HepG2 (cell line): ENCODE measurements around the gene CCNT2. TPM values are rescaled to one million over a fixed set of nuclear protein-coding genes. Genes with fewer than 3 reads are reported as not detected.
A peak's percentile ranks its signal among the peaks of the same experiment; 100 is the strongest.

Source experiments
- AKAP8 ChIP-seq: sonication (generic); formaldehyde crosslinking; IDR thresholded peaks from 2 replicates; pipeline ENCODE4 v1.5.1; 2020; ENCODE audit warnings: mild to moderate bottlenecking, missing genetic modification reagents
- ARNT2 ChIP-seq: sonication (generic); formaldehyde crosslinking; IDR thresholded peaks from 2 replicates; pipeline ENCODE4 v1.8.0; 2022; ENCODE audit warnings: mild to moderate bottlenecking, low read depth, missing genetic modification reagents, moderate library complexity
- BCL6 ChIP-seq: IDR thresholded peaks from 2 replicates; pipeline ENCODE4 v1.6.1; 2016; ENCODE audit warnings: missing genetic modification reagents, missing compliant biosample characterization
- CBX1 ChIP-seq: IDR thresholded peaks from one replicate; pipeline ENCODE4 v1.6.1; 2016; ENCODE audit warnings: antibody characterized with exemption, low read depth
- NCOR1 ChIP-seq: fragments of 200-600 bp; sonication (generic); IDR thresholded peaks from 2 replicates; pipeline ENCODE4 v1.7.0; 2017; ENCODE audit warnings: antibody characterized with exemption, low read length, borderline replicate concordance
- SAFB2 ChIP-seq: sonication (generic); formaldehyde crosslinking; IDR thresholded peaks from 2 replicates; pipeline ENCODE4 v1.5.1; 2020; ENCODE audit warnings: missing genetic modification reagents, low read depth, mild to moderate bottlenecking, borderline replicate concordance
- U2AF1 ChIP-seq: fragments of 200-400 bp; formaldehyde crosslinking; optimal IDR thresholded peaks from 2 replicates; pipeline ENCODE3; 2017; ENCODE audit warnings: mild to moderate bottlenecking, low read depth, low read length
- YEATS2 ChIP-seq: sonication (generic); formaldehyde crosslinking; IDR thresholded peaks from 2 replicates; pipeline ENCODE4 v1.4.0; 2020; ENCODE audit warnings: missing genetic modification reagents, borderline replicate concordance
- ZNF24 ChIP-seq: fragments of 450-650 bp; IDR thresholded peaks from 2 replicates; pipeline ENCODE4 v1.6.1; 2017; ENCODE audit warnings: antibody characterized with exemption, mild to moderate bottlenecking
- polyA plus RNA-seq, 8 experiments: library from polyadenylated mRNA; depleted of rRNA in 3 of 8; stranded (reverse) in 7 of 8; unstranded in 1 of 8; fragments of >200 nt; fragmentation: Illumina TruSeq in 4 of 8; extraction: Trizol in 4 of 8; gene quantifications; 2 replicates each; pipeline versions ENCODE4 v1.2.1 to v1.2.3, GENCODE V29; 2011 to 2016; ENCODE audit warnings: low read depth in 4 of 8, missing spikeins in 1 of 8, mixed read lengths in 1 of 8; ENCODE audit not compliant: insufficient read depth in 1 of 8
- total RNA-seq, 5 experiments: library from RNA; depleted of rRNA; stranded (reverse); fragments of >200 nt; fragmentation: Illumina TruSeq; extraction: Trizol; gene quantifications; 2 replicates each; pipeline ENCODE4 v1.2.3, GENCODE V29; 2016; ENCODE audit warnings: low read depth in 1 of 5
- TF ChIP-seq, protein P1 (sequence below): sonication (generic); formaldehyde crosslinking; IDR thresholded peaks from 2 replicates; pipeline ENCODE4 v1.4.0; 2020; ENCODE audit warnings: mild to moderate bottlenecking, missing genetic modification reagents
- TF ChIP-seq, protein P2 (sequence below): sonication (generic); formaldehyde crosslinking; IDR thresholded peaks from 2 replicates; pipeline ENCODE4 v1.5.0; 2020; ENCODE audit warnings: missing genetic modification reagents, mild to moderate bottlenecking, borderline replicate concordance
- TF ChIP-seq, protein P3 (sequence below): sonication (generic); formaldehyde crosslinking; IDR thresholded peaks from 2 replicates; pipeline ENCODE4 v1.4.0; 2020; ENCODE audit warnings: low read depth, missing genetic modification reagents
- TF ChIP-seq, protein P4 (sequence below): IDR thresholded peaks from 2 replicates; pipeline ENCODE4 v1.4.0; 2020; ENCODE audit warnings: mild to moderate bottlenecking, missing genetic modification reagents
- TF ChIP-seq, protein P5 (sequence below): sonication (generic); formaldehyde crosslinking; IDR thresholded peaks from 2 replicates; pipeline ENCODE4 v1.4.0; 2020; ENCODE audit warnings: missing genetic modification reagents

The CCNT2 gene
- total and polyA plus RNA-seq, 2 of the 13 experiments (the other 11 are each of a cell fraction or from before 2014, with no cell fraction given), result 22.1 to 34.4 TPM

DNA sequence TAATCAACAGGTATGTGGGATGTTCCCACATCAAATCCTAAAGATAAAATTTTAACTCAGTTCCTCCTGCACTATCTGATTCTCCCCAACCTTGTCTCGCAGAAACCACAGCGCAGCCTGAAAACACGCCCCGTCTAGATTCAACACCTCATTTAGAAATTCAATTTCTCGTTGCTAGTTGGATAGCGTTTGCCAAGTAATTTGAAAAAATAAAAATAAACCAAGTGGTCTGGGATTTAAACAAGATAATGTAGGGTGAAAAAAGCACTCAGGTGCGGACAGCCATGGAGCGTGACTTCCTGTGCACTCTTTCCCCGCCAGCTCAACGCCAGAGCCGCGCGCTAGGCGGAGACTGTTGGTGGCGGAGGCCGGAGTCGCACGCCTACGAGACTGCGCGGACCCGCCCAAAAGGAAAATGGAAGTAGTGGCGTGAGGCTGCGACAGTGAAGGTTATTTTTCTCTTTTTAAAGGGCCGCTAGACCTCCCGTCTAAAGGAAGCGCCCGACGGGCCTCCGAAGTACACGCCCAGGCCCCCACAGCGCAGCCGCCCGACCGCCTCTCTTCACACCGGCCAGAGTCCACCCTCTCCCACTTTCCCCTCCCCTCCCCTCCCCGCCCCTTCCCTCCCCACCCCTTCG lies 615 bp upstream of the CCNT2 start (continued):
- TF ChIP-seq, protein P1, sequence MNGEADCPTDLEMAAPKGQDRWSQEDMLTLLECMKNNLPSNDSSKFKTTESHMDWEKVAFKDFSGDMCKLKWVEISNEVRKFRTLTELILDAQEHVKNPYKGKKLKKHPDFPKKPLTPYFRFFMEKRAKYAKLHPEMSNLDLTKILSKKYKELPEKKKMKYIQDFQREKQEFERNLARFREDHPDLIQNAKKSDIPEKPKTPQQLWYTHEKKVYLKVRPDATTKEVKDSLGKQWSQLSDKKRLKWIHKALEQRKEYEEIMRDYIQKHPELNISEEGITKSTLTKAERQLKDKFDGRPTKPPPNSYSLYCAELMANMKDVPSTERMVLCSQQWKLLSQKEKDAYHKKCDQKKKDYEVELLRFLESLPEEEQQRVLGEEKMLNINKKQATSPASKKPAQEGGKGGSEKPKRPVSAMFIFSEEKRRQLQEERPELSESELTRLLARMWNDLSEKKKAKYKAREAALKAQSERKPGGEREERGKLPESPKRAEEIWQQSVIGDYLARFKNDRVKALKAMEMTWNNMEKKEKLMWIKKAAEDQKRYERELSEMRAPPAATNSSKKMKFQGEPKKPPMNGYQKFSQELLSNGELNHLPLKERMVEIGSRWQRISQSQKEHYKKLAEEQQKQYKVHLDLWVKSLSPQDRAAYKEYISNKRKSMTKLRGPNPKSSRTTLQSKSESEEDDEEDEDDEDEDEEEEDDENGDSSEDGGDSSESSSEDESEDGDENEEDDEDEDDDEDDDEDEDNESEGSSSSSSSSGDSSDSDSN (CRISPR knock-in tag), result no peak; the same call in 1 of the 2 replicates
- TF ChIP-seq, protein P2, sequence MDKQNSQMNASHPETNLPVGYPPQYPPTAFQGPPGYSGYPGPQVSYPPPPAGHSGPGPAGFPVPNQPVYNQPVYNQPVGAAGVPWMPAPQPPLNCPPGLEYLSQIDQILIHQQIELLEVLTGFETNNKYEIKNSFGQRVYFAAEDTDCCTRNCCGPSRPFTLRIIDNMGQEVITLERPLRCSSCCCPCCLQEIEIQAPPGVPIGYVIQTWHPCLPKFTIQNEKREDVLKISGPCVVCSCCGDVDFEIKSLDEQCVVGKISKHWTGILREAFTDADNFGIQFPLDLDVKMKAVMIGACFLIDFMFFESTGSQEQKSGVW (CRISPR knock-in tag), result no peak
- TF ChIP-seq SAFB2 (CRISPR knock-in tag) (no peak), ARNT2 (CRISPR knock-in tag) (peak; percentile 52; the same call in 1 of the 2 replicates), U2AF1 (no peak), NCOR1 (no peak), BCL6 (CRISPR knock-in tag) (no peak; the same call in 1 of the 2 replicates), ZNF24 (no peak), CBX1 (no peak), YEATS2 (no peak), AKAP8 (CRISPR knock-in tag) (no peak)
- TF ChIP-seq, protein P3, sequence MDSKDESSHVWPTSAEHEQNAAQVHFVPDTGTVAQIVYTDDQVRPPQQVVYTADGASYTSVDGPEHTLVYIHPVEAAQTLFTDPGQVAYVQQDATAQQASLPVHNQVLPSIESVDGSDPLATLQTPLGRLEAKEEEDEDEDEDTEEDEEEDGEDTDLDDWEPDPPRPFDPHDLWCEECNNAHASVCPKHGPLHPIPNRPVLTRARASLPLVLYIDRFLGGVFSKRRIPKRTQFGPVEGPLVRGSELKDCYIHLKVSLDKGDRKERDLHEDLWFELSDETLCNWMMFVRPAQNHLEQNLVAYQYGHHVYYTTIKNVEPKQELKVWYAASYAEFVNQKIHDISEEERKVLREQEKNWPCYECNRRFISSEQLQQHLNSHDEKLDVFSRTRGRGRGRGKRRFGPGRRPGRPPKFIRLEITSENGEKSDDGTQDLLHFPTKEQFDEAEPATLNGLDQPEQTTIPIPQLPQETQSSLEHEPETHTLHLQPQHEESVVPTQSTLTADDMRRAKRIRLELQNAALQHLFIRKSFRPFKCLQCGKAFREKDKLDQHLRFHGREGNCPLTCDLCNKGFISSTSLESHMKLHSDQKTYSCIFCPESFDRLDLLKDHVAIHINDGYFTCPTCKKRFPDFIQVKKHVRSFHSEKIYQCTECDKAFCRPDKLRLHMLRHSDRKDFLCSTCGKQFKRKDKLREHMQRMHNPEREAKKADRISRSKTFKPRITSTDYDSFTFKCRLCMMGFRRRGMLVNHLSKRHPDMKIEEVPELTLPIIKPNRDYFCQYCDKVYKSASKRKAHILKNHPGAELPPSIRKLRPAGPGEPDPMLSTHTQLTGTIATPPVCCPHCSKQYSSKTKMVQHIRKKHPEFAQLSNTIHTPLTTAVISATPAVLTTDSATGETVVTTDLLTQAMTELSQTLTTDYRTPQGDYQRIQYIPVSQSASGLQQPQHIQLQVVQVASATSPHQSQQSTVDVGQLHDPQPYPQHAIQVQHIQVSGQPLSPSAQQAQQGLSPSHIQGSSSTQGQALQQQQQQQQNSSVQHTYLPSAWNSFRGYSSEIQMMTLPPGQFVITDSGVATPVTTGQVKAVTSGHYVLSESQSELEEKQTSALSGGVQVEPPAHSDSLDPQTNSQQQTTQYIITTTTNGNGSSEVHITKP, result 0 out of 2 replicates have a peak, but pooled peaks have one; percentile 34
- TF ChIP-seq, protein P4, sequence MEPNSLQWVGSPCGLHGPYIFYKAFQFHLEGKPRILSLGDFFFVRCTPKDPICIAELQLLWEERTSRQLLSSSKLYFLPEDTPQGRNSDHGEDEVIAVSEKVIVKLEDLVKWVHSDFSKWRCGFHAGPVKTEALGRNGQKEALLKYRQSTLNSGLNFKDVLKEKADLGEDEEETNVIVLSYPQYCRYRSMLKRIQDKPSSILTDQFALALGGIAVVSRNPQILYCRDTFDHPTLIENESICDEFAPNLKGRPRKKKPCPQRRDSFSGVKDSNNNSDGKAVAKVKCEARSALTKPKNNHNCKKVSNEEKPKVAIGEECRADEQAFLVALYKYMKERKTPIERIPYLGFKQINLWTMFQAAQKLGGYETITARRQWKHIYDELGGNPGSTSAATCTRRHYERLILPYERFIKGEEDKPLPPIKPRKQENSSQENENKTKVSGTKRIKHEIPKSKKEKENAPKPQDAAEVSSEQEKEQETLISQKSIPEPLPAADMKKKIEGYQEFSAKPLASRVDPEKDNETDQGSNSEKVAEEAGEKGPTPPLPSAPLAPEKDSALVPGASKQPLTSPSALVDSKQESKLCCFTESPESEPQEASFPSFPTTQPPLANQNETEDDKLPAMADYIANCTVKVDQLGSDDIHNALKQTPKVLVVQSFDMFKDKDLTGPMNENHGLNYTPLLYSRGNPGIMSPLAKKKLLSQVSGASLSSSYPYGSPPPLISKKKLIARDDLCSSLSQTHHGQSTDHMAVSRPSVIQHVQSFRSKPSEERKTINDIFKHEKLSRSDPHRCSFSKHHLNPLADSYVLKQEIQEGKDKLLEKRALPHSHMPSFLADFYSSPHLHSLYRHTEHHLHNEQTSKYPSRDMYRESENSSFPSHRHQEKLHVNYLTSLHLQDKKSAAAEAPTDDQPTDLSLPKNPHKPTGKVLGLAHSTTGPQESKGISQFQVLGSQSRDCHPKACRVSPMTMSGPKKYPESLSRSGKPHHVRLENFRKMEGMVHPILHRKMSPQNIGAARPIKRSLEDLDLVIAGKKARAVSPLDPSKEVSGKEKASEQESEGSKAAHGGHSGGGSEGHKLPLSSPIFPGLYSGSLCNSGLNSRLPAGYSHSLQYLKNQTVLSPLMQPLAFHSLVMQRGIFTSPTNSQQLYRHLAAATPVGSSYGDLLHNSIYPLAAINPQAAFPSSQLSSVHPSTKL (CRISPR knock-in tag), result peak; percentile 14; the same call in 1 of the 2 replicates
- TF ChIP-seq, protein P5, sequence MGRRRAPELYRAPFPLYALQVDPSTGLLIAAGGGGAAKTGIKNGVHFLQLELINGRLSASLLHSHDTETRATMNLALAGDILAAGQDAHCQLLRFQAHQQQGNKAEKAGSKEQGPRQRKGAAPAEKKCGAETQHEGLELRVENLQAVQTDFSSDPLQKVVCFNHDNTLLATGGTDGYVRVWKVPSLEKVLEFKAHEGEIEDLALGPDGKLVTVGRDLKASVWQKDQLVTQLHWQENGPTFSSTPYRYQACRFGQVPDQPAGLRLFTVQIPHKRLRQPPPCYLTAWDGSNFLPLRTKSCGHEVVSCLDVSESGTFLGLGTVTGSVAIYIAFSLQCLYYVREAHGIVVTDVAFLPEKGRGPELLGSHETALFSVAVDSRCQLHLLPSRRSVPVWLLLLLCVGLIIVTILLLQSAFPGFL, result no peak
